Breast epithelium (tissue), 4 donors: ENCODE measurements around the gene IGSF9. TPM values are rescaled to one million over a fixed set of nuclear protein-coding genes. Genes with fewer than 3 reads are reported as not detected.

Experiments
- DNase-seq, 2 donors: peaks; one replicate each; pipeline ENCODE4 v3.0.0-alpha.2; 2019; ENCODE audit warnings: low spot score in 2 of 2
- H3K27ac ChIP-seq, 2 donors: fragments of 200-600 bp; sonication (generic) in 1 of 2; one replicate each; pipeline ENCODE4 v1.5.1; 2016 to 2019; ENCODE audit warnings: mild to moderate bottlenecking in 1 of 2
- H3K27me3 ChIP-seq, 2 donors: fragments of 200-600 bp; sonication (generic) in 1 of 2; one replicate each; pipeline versions ENCODE4 v1.5.1 to v1.6.0; 2017 to 2019; ENCODE audit warnings: control low read depth in 1 of 2, mild to moderate bottlenecking in 1 of 2
- H3K36me3 ChIP-seq: fragments of 200-600 bp; one replicate; pipeline ENCODE4 v1.5.1; 2019
- H3K4me1 ChIP-seq, 2 donors: fragments of 200-600 bp; sonication (generic); one replicate each; pipeline ENCODE4 v1.5.1; 2016 to 2019; ENCODE audit warnings: control low read depth in 1 of 2
- H3K4me3 ChIP-seq, 3 donors: fragments of 200-600 bp; sonication (generic); 1 replicate in 2 of 3; 2 replicates in 1 of 3; pipeline ENCODE4 v1.5.1; 2016 to 2019; ENCODE audit warnings: mild to moderate bottlenecking in 3 of 3, moderate library complexity in 2 of 3
- H3K9me3 ChIP-seq, 2 donors: fragments of 200-600 bp; sonication (generic) in 1 of 2; one replicate each; pipeline ENCODE4 v1.5.1; 2016 to 2019; ENCODE audit warnings: control low read depth in 1 of 2
- POLR2A ChIP-seq: fragments of 450-650 bp; IDR thresholded peaks from one replicate; pipeline ENCODE4 v1.6.1; 2016; ENCODE audit warnings: antibody characterized with exemption, mild to moderate bottlenecking, moderate library complexity
- POLR2AphosphoS5 ChIP-seq, 3 donors: sonication (generic); formaldehyde crosslinking; IDR thresholded peaks; one replicate each; pipeline ENCODE4 v1.6.1; 2017; ENCODE audit warnings: antibody characterized with exemption in 3 of 3
- intact Hi-C: fragments of 100-400 bp; cut with DNase I; formaldehyde crosslinking; loops from one replicate; pipeline ENCODE4 v1.15.1; 2023; ENCODE audit warnings: low total_unique reads
- total RNA-seq, 3 donors: library from RNA; depleted of rRNA; stranded (reverse); fragments of >200 nt; gene quantifications; one replicate each; pipeline ENCODE4 v1.1.0, GENCODE V29; 2016
- TF ChIP-seq, protein P1 (sequence below), 3 donors: fragments of 450-650 bp; IDR thresholded peaks; one replicate each; pipeline ENCODE4 v1.5.1; 2016 to 2017; ENCODE audit warnings: antibody characterized with exemption in 3 of 3, mild to moderate bottlenecking in 3 of 3, moderate library complexity in 3 of 3

IGSF9 gene
- total RNA-seq, 3 donors from 2014 or later, result 5.9 to 8.0 TPM; not detected in 1

DNA sequence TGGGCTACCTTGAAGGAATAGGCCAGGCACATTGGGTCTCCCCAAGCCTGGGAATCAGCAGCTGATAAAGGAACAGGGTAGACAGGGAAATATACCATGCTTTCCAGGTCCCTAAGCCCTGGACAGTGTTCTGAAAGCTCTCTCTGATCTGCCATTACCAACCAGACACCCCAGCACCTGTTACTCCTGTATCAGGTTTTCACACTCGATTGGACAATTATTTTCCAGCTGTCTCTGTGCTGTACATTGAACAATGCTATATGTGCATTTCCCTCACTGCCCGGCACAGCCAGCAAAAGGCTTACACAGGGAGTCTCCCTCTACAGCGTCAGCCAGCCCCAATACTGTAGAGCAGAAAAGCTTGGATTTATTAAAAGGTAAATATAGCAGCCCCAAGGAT is 50.1 kb downstream of the IGSF9 start:
- DNase-seq, result no peak
- no peak overlapping the region for H3K27ac ChIP-seq
- intact Hi-C loops, result no loop called here
- no peaks in the 10 kb centered on the region for H3K4me1 ChIP-seq
- H3K27me3 ChIP-seq, result no peaks in the 10 kb centered on the region
- no peak overlapping the region for H3K4me3 ChIP-seq
- H3K9me3 ChIP-seq, result no peaks in the 10 kb centered on the region
- TF ChIP-seq POLR2A, result no peak
- TF ChIP-seq POLR2AphosphoS5 (IDR thresholded peaks at IDR 0.05), result no peak
- TF ChIP-seq, protein P1, sequence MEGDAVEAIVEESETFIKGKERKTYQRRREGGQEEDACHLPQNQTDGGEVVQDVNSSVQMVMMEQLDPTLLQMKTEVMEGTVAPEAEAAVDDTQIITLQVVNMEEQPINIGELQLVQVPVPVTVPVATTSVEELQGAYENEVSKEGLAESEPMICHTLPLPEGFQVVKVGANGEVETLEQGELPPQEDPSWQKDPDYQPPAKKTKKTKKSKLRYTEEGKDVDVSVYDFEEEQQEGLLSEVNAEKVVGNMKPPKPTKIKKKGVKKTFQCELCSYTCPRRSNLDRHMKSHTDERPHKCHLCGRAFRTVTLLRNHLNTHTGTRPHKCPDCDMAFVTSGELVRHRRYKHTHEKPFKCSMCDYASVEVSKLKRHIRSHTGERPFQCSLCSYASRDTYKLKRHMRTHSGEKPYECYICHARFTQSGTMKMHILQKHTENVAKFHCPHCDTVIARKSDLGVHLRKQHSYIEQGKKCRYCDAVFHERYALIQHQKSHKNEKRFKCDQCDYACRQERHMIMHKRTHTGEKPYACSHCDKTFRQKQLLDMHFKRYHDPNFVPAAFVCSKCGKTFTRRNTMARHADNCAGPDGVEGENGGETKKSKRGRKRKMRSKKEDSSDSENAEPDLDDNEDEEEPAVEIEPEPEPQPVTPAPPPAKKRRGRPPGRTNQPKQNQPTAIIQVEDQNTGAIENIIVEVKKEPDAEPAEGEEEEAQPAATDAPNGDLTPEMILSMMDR (IDR thresholded peaks at IDR 0.05), result no peak
- no peaks in the 10 kb centered on the region for H3K36me3 ChIP-seq

DNA sequence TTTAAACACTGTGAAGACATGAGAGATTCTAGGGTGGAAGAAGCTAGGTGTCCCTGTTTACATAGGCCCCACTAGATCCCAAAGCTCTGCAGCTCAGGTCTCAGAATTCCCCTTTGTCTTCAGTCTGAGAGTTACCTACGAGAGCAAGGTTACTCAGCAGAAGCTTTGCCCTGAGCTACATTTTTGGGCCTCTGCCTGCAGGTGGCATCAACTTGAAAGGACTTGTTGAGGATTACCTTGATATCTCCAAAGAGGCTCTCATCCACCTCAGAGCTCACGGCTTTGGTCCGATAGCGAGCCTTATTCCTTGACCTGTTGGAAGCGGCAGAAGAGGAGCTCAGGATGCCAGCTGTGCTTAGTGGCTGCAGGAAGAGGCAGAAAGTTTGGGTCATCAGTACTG is 52.5 kb downstream of the IGSF9 start:
- DNase-seq, result no peak
- intact Hi-C loops, result no loop called here
- H3K27ac ChIP-seq, result no peak overlapping the region
- no peak overlapping the region for H3K4me3 ChIP-seq
- no peaks in the 10 kb centered on the region for H3K9me3 ChIP-seq
- no peak for TF ChIP-seq POLR2AphosphoS5 (IDR thresholded peaks at IDR 0.05)
- no peak for TF ChIP-seq POLR2A
- TF ChIP-seq, protein P1 (IDR thresholded peaks at IDR 0.05), result no peak
- H3K27me3 ChIP-seq, result no peaks in the 10 kb centered on the region
- H3K36me3 ChIP-seq, result no peaks in the 10 kb centered on the region
- H3K4me1 ChIP-seq, result no peaks in the 10 kb centered on the region

DNA sequence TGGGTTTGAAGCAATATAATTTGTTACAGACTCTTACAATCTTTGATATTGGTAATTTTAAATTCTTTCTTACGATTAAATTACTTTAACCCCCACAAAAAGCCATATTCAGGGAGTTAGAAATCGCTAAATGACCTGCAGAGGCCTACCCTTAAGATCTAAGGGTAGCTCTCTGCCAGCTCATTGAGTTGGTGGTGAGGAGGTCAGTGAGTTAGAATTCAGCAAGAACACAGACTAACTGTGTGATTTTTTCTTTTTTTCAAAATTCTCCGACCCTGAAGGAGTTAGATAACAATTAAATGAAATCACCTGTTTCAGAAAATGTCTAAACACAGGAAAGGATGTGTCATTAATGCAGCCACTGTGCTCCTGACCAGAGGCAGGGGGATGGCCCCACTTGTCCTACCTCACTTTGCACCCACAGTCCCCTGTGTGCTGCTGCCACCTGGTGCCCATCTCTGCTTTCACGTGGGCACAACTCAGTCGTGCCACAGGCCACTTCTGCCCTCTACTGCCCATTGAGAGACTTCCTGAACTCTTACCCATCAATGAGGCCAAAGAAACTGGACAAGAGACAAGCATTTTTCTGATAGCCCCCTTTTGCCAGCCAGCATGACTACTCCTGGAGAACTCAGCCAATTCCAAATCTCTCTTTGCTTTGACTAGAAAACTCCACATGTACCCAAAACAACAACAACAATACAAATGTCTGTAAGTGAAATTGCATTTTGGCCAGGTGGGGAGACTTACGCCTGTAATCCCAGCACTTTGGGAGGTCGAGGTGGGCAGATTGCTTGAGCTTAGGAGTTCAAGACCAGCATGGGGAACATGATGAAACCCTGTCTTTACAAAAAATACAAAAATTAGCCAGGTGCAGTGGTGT is 53.9 kb downstream of the IGSF9 start:
- TF ChIP-seq POLR2A (no peak), POLR2AphosphoS5 (IDR thresholded peaks at IDR 0.05) (peak; percentile 51 to 73 (median 63))
- TF ChIP-seq, protein P1 (IDR thresholded peaks at IDR 0.05), result peak; percentile 89 to 100 (median 98)
- Histone ChIP-seq H3K27me3 (no peaks in the 10 kb centered on the region), H3K9me3 (no peaks in the 10 kb centered on the region), H3K36me3 (no peaks in the 10 kb centered on the region), H3K27ac (no peak overlapping the region), H3K4me3 (no peak overlapping the region), H3K4me1 (no peaks in the 10 kb centered on the region)
- intact Hi-C loops, result no loop called here
- peak; percentile 84 to 86 for DNase-seq

DNA sequence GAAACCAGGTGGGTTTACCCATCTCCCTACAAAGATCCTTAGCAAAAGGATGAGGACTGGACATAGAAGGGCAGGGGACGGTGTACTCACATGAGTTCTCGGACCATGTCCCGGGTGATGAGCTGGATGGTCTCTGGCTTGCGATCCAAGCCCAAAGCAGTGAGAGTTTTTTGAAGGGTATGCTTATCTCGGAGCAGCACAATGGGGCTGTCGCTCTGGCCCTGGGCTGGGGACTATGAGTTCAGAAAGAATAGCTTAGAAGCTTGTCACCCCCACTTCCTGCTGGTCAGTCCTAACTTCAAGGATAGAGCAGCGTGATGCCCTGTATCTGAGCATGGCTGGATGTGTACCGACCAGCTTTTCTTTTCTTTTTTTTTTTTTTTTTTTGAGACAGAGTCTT is 55.0 kb downstream of the IGSF9 start:
- no peaks in the 10 kb centered on the region for H3K27me3 ChIP-seq
- H3K4me1 ChIP-seq, result no peaks in the 10 kb centered on the region
- no peak for DNase-seq
- no peaks in the 10 kb centered on the region for H3K36me3 ChIP-seq
- H3K4me3 ChIP-seq, result no peak overlapping the region
- intact Hi-C loops, result no loop called here
- TF ChIP-seq, protein P1 (IDR thresholded peaks at IDR 0.05), result no peak
- TF ChIP-seq POLR2AphosphoS5 (IDR thresholded peaks at IDR 0.05) (no peak), POLR2A (no peak)
- peak overlapping the region; percentile 10 to 85 for H3K27ac ChIP-seq
- no peaks in the 10 kb centered on the region for H3K9me3 ChIP-seq

DNA sequence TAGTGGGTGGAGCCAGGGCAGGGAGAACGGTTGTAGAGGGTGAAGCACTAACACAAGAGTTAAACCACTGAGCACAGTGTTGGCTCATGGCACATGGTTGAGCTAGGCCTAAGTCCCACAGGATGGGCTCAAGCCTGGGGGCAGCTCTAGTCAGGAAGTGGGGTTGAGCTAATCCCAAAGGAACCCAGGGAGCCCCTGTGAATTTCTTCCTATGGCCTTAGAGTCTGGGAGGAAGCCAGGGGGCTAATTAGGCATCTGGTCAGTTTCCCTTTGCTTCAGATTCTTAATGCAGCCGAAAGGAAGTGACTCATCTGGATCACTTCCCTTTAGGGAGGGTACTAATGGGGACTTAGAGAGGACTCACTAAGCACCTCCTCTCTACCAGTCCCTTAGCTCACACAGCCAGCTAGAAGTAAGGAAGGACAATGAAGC is 55.6 kb downstream of the IGSF9 start:
- no peaks in the 10 kb centered on the region for H3K36me3 ChIP-seq
- no peaks in the 10 kb centered on the region for H3K4me1 ChIP-seq
- no peak for DNase-seq
- H3K4me3 ChIP-seq, result no peak overlapping the region
- no peak for TF ChIP-seq POLR2AphosphoS5 (IDR thresholded peaks at IDR 0.05)
- TF ChIP-seq, protein P1 (IDR thresholded peaks at IDR 0.05), result no peak
- no peak for TF ChIP-seq POLR2A
- intact Hi-C loops, result loop anchor here (10.0 kb wide), 1 partner anchor 105 kb away; the partner anchor contains the start of gene DUSP23
- H3K27ac ChIP-seq, result peak overlapping the region; percentile 27 to 85
- H3K9me3 ChIP-seq, result no peaks in the 10 kb centered on the region
- no peaks in the 10 kb centered on the region for H3K27me3 ChIP-seq
